ENCODE results near the gene MBLAC2.

The MBLAC2 gene

GRCh38 chr5:90474235-90475107, at the start of gene MBLAC2, which contains the start of gene POLR3G:
Gene MBLAC2, minus strand, starts transcription at chr5:90474771. Its CDS starts 479 bp downstream, at chr5:90474292.
Gene POLR3G, plus strand, starts transcription at chr5:90474864. Its CDS starts 10,704 bp downstream, at chr5:90485568.
- DNase-seq (ENCODE audit: low read depth in 3 of 3): peak; percentile 90 to 95 (median 90)

- no peak for DNase-seq (ENCODE audit: low read depth in 3 of 3)
Observed at GRCh38 chr5:90519081-90519480, 44.5 kb upstream of the MBLAC2 start.

GRCh38 chr5:90518661-90519060, 44.1 kb upstream of the MBLAC2 start:
- DNase-seq (ENCODE audit: low read depth in 3 of 3): no peak

DNA sequence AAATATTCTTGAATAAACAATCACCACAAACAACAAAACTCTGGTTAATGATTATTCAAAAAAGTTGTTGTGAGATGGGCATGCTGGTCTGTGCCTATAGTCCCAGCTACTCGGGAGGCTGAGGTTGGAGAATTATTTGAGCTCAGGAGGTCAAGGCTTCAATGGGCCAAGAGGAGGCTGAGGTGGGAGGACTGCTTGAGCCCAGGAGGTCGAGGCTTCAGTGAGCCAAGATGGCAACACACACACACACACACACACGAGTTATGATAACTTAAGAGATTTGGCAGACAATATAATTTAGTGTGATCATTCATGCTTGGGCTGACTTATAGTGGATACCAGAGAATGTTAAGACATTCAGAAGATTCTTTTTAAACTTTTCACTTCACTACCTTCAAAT, 39.9 kb upstream of the MBLAC2 start:
- no peak for DNase-seq (ENCODE audit: low read depth in 3 of 3)

DNA sequence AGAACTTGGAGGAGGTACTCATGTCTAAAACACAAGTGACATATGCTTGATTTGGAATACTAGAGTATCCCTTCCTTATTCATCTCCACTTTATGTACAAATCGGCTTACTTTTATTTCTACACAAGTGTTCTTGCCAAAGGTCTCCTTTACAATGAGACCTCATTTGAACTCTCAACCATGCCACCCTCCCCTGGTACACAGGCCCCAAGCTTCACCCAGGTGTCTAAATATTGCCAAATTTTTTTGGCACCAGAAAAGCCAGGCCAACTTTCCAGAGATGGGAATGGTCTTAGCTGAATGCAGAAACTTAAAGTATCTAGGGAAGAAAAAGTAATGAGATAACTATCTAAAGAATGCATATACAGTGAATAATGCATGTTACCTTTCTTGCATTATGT, 35.9 kb upstream of the MBLAC2 start:
- DNase-seq (ENCODE audit: low read depth in 3 of 3): no peak

DNA sequence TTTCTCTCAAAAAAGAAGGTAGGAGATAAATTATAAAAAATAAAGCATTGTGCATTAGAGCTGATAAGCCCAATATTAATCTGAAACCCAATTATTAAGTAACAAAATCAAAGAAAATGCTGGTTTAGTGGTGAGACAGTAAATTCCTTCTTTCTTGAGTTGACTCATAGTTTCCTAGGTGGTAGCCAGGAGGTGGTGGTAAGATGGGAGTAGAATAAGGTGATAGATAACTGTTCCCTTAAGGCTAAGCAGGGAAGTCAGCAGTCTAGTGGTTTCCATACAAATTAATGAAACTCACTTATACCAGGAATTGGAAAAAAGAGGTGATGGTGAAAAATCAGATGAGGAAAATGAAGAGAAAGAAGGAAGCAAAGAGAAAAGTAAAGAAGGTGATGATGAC, 31.6 kb upstream of the MBLAC2 start:
- no peak for DNase-seq (ENCODE audit: low read depth in 3 of 3)

- no peak for DNase-seq (ENCODE audit: low read depth in 3 of 3)
Observed at GRCh38 chr5:90504743-90505142, 30.2 kb upstream of the MBLAC2 start.

DNA sequence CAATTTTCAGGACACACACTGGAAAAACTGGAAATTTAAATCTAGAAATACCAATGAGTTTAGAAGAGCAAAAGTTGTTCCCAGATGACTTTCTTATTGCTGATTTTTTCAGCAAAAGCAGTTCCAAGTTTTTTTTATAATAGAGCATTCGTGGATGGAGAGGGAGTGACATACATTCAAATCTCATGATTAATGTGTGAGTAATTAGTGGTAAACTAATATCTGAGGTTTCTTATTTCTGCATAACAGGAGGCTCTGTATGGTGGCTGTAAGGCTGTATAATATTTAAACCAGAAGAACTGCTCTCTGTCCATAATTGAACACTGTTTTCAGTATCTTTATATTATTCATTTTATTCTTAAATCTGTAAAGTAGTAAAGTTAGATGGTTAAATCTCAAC, 29.0 kb upstream of the MBLAC2 start:
- DNase-seq (ENCODE audit: low read depth in 3 of 3): no peak

DNA sequence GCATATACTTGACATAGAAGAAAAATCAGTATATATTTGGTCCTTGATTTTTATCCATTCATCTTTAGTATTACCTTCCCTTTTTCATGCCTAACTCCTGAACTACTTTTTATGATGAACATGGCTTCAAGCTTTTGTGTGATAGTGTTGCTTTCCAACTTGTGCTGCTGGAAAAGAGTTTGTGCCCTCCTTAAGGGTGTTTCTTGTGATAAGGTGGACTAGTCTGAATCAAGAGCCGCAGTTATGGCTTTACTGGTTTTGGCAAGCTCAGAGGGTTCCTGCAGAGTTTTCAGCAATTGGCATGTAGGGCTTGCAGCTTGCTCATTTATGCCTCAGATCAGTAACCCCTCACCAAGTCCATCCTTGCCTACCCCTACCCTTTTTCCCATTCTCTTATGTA, 20.6 kb upstream of the MBLAC2 start:
- DNase-seq (ENCODE audit: low read depth in 3 of 3): no peak

- DNase-seq (ENCODE audit: low read depth in 3 of 3): no peak
Observed at GRCh38 chr5:90494043-90494442, 19.5 kb upstream of the MBLAC2 start.

GRCh38 chr5:90488791-90489190, 14.2 kb upstream of the MBLAC2 start:
- DNase-seq (ENCODE audit: low read depth in 3 of 3): no peak

DNA sequence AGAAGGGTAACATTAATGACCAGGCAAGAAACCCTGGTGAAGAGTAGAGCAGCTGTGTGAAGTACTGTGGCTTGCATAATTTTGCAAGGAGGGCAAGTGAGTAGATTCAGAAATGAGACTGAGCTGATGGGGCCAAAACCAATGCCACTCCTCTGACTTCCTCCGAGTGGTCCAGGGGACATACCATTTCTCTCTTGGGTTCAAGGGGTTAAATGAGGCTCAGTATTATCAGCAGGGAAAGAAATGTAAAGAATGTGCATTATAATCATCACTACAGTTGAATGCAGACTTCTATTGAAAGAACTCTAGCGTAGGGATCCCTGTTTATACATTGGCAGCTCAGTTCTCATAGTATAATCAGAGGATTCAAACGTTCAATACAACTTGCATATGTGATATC, 10.0 kb upstream of the MBLAC2 start:
- no peak for DNase-seq (ENCODE audit: low read depth in 3 of 3)

DNA sequence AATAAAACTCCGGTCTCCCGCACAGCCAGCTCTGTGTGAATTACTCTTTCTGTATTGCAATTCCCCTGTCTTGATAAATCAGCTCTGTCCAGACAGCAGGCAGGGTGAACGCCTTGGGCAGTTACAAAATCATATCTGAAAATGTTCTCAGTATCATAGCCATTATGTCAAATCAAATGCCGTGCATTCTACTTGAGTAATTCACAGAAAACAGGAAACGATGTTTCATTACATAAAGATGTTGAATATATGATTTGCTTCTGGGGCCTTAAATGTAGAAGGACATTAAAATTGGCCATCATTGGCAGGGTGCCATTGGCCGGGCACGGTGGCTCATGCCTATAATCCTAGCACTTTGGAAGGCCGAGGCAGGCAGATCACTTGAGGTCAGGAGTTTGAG, 8.6 kb upstream of the MBLAC2 start:
- no peak for DNase-seq (ENCODE audit: low read depth in 3 of 3)

DNA sequence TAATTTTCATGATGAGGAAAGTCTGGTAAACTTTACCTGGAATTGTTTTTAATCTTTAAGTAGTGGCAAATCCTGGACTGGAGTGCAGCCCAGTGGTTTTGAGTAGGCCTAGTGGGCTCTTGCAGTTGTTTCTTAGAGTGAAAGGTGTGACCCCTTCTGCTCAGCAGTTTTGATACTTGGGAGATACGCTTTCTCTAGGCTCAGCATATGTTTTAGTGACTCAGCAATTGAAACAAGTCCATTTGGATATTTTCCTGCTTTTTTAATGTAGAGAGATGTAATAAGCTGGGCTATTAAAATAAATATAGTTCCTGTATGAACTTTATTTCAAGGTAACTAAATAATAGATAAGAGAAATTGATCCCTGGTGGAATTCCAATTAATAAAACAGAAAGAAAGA, 6.1 kb upstream of the MBLAC2 start:
- DNase-seq (ENCODE audit: low read depth in 3 of 3): no peak

DNA sequence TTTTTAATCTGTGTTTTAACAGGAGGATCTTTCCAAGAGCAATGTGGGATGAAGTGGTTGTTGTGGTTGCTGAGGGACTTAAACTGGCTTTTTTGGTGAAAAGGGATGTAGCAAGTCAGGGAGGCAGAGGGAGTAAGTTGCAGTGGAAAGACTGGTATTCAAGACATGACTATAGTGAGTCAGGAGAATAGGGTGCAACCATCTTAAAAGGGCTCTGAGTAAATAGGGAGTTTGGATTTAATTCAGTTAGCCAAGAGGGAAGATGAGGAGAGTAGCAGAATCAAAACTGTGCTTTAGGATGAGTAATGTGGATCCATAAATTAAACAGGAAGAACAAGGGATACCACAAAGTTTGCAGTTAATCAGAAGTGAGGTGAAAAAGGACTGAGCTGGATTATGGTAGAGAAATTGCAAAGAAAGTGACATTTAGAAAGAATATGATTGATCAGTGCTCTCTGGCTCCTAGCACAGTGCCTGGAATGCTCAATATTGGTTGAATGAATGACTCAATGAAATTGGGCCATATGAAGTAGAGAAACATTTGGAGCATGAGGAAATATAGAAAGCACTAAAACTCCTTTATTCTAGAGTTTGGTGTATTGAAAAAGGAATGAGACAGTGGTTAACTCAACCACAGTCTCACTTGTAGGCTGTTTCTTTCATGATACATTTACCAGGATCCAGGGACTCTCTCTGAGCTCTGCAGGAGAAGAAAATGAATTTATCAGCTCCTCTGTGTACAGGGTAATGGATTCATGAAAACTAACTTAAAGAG, 5.2 kb upstream of the MBLAC2 start:
- no peak for DNase-seq (ENCODE audit: low read depth in 3 of 3)

DNA sequence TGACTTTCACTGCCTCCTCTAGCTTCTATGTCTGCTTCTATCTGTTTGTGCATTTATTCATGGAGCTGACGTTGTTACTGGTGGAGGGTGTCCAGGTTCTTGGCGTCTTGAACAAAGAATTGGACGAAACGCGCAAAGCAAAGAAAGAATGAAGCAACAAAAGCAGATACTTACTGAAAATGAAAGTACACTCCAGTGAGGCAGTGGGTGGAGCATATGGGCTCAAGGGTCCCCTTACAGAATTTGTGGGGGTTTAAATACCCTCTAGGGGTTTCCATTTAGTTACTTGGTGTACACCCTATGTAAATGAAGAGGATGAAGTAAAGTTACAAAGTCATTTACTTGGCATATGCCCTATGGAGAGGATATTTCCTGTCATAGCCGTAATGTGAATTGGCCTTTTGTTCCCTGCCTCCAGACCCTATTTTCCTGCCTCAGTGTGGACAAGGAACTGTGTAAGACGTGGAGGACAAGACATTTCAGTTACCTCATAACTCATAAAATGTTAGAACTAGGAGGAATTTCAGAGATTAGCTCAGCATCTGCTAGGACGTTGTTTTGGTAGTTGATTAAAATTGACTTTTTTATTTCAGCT, 3.1 kb upstream of the MBLAC2 start:
- DNase-seq (ENCODE audit: low read depth in 3 of 3): no peak

- DNase-seq (ENCODE audit: low read depth in 3 of 3): no peak
Observed at GRCh38 chr5:90477073-90477472, 2.5 kb upstream of the MBLAC2 start.

DNA sequence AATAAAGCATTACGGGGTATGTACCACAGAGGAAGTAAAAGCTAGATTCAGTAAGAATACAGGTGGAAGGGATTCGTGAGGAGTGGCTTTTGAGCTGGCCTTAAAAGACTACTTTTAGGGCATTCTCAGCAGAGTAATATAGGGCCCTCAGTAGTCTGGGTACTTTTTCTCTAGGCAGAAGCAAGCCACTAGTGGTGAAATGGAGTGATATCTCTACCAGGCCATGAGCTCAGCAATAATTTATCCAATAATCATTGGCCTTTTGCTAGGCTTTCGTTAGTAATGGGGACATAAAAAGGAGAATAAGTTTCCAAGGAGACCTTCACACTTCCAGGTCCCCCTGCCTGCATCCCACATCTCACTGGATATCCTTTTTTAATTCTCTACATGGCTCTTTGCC, 1.8 kb upstream of the MBLAC2 start:
- DNase-seq (ENCODE audit: low read depth in 3 of 3): no peak

- no peak for DNase-seq (ENCODE audit: low read depth in 3 of 3)
Observed at GRCh38 chr5:90475436-90475980, 937 bp upstream of the MBLAC2 start.

DNA sequence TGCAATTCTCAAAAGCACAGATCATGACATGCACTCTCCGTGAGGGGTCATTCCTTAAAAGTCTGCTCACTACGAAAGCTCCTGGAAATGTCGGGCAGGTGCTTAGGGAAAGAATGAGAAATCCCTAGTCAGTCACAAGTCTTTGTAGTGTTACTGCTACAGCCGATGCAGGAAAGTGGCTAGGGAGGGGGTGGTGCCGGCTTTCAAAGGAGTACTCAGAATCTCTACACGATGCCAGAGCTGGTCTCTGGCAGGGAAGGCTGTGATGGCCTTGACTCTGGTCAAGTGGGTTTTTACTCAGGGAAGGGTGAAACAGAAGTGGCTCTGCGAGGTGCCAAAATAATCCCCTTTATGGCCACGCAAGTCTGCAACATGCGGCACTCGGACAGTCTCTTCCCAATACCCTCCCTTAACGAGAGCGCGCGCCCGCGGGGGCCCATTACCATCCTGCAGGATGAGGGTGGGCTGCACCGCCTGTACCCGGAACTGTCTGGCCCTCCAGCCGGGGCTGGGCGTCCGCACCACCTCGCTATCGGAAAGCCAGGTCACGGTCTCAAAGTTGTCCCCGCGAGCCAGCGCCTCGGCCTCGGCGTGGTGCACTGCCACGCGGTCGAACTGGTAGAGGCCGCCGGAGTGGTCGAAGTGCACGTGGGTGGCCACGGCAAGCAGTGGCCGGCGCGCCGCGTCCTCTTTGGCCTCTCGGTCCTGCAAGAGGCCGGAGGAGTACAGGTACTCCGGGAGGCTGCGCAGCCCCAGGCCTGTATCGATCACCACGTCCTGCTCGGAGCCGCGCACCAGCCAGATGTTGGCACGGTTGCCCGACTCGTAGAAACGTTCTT, 956 bp downstream of the MBLAC2 start:
- DNase-seq (ENCODE audit: low read depth in 3 of 3): peak in 2 of 3 experiments; percentile 6 to 28

GRCh38 chr5:90472783-90473395, 1.7 kb downstream of the MBLAC2 start:
- no peak for DNase-seq (ENCODE audit: low read depth in 3 of 3)
